GM21360 (cell line): Measurements from ENCODE around the gene KIF23.

Source experiments
- ATAC-seq: cut with Tn5 transposase; IDR thresholded peaks from one replicate; pipeline ENCODE4 v1.9.1; 2021; ENCODE audit warnings: mild to moderate bottlenecking, moderate library complexity; ENCODE audit not compliant: unreplicated experiment

Gene KIF23

DNA sequence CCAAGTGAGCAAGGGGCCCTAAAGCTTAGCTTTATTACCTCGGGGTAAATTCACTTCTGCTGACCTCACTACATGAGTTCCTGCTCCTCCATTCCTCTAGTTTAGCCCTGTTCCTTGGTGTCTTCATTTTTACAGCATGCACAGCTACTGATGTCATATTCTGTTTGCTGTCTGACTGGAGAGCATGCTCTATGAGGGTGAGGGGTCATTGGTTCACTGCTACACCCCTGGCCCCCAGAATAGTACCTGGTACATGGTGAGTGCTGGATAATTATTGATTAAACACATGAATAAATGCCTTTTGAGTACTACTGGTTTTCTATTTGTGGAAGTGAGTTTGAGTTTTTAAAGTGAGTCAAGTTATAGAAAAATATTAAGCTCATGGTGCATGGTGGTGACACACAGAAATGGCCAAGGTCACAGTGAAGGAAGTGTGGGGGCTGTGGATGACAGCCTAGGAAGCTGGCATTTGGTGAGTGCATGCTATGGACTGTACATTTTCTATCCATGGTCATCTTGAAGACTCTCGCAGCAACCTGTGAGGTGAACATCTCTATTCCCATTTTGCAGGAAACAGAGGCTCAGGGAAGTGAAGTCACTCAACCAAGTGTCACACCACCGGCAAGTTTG, 72.4 kb downstream of the KIF23 start:
- no peak for ATAC-seq

DNA sequence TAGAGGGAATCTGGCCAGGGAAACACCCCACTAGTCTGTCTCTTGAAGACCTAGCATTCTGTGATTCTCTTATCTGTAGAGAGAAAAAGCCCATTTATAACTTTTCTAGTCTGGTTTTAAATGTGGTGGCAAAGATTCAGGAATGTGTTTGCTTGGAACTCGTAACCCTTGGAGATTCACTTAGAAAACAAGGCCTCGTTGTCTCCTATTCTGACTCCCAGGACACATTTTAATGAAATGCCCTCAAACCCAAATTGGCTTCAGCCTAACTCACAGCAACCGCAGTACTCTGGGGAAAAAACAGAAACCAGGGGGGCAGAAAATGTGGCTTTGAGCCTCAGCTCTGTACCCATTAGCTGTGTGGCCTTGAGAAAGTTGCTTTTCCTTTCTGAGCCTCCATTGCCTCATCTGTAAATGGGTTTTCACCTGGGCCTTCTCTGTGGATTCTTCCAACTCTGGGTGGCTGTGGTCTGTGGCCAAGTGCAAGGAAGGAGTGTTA, 75.0 kb downstream of the KIF23 start:
- no peak for ATAC-seq

DNA sequence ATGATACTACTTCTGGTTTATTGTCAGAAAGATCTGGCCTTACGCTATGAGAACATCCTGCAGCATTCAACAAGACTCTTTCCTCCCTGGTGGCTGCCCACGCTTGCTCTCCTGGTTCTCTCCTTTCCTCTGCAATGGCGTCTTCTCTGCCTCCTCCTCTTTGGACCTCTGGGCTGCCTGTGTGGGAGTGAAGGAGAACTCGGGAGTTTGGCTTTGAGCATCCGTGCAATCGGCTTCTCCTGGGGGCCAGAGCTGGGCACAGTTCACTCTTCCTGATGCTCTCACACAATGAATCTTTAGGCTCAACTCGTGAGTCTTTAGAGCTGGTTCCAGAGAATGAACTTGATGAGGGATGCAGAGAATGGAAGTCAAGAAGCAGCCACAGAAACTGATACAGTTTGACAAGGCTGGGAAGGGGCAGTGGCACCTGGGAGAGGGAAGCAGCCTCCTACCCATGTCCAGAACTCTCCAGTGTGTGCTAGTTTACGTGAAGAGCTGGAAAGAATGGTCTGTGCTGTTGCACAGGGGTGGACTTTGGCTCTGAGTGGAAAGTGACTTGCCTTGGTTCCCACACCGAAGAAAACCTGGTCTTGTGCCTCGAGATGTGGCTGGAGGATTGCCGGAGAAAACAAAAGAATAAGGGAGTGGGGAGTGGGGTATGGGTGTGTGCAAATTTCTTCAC, 76.3 kb downstream of the KIF23 start:
- no peak for ATAC-seq

DNA sequence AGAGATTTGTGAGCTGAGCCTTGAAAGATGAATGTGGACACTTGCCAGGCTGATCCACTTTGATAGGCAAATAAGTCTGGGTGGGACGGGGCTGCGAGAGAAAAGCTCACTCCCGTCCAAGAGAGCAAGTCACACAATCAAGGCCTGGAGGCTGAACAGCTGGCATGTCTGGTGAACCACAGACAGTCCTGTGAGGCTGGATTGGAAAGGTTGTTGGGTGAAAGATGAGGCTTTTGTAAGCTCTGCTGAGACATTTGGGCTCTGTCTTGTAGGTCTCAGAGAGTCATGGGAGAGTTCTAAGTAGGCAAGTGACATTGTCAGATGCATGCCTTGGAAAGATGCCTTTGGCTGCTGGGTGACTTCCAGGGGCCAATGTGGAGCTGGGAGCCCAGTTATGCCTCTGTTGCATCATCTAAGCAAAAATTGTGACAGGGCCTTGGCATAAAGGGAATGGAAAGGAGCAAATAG, 76.9 kb downstream of the KIF23 start:
- no peak for ATAC-seq

DNA sequence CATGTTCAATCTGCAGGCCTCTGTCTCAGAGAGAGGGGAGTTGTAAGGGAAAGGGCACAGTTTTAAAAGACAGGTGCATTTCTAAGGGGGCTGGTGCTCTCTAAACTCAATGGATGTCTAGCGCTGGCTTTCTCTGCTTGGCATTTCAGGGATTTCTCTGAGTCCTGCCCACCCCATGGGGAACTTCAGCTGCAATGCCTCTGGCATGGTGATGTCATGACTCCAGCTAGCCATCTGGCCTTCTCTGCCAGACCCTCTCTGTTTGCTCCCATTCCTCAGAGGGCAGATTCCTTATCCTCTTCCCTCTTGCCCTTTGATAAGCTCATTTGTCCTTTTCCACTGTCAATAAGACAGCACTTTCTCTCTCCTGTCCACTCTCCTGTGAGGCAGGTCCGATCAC, 79.3 kb downstream of the KIF23 start:
- ATAC-seq, result no peak

DNA sequence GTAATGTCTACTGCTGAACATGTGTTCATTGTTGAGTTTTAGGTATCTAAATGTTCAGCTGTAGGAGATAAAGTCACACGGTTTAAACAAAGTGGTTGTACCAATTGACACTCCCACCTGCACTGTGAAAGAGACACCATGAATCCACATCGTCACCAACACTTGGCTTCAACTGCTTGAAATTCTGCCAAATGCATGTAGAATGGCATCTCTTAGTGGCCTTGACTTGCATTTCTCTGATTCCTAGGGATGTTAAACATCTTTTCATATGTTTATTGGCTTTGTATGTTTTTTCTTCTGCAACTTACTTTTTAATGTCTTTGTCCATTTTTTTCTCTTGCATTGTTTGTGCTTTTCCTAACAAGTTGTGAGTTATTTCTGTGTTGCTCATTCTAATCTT, 81.9 kb downstream of the KIF23 start:
- ATAC-seq, result no peak

DNA sequence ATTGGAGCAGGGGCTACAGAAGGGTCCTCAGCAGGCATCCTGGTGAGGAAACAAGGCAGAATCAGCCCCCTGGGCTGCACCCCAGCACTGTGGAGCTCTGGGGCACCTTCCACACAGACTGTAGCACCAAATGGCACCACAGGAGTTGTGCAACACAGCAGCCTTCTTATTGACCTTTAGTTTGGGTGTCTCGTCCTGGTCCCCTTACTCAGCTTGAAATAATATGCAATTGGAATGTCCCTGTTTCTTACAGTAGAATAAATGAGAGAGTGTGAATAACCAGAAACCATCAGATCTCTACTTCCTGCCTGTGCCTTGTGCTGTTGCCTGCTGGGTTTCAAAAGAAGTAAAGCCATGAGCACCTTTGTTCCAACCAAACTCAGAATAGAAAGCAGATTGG, 82.9 kb downstream of the KIF23 start:
- ATAC-seq, result no peak

DNA sequence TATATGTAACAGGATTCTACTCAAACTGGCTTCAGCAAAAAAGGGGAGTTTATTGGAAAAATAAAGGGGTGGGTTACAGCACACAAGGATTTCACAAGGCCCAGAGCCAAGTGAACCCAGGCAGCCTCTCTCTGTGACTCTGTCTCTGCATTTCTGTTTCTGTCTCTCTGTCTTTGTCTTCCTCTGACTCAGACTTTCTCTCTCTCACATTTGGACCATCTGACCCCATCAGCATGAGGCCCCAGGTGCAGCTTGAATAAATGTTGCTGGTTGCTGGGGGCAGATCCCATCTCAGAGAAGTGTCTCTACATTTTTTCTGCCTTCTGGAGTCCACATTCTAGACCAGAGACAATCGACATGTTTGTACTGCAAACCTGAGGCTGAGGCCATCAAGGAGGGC, 83.5 kb downstream of the KIF23 start:
- ATAC-seq, result no peak
